ELR (cell line): ENCODE measurements around the gene TCP11.

ENCODE experiments used
- DNase-seq: peaks from one replicate; pipeline ENCODE4 v3.0.0-alpha.2; 2015; ENCODE audit warnings: low read depth

TCP11 gene

GRCh38 chr6:35092362-35093117 is 48.6 kb downstream of the TCP11 start:
- peak; percentile 89 for DNase-seq

- DNase-seq = peak; percentile 30
These were observed 49.6 kb downstream of the TCP11 start for GRCh38 chr6:35091346-35092083.

DNA sequence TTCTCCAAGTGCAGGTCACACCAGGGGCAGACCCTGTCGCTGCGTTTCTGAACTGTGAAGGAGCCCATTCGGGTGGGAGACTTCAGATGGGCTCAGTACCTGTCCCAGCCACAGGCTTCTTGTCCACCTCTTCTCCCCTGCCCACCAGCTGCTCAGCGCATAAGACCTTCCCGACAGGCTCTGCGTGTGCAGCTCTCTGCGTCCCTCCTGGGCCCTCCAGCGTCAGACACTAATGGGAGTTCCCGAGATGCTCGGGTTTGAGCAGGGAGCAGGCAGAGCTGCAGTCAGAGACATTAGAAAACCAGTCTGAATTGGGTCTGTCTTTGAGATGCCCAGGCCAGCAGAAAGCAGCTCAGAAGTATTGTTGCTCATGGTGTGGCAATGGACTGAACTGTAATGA is 50.4 kb downstream of the TCP11 start:
- no peak for DNase-seq

- DNase-seq = peak; percentile 50
These were observed 51.1 kb downstream of the TCP11 start for GRCh38 chr6:35089935-35090505.

GRCh38 chr6:35089216-35089934 is 51.8 kb downstream of the TCP11 start:
- no peak for DNase-seq

DNA sequence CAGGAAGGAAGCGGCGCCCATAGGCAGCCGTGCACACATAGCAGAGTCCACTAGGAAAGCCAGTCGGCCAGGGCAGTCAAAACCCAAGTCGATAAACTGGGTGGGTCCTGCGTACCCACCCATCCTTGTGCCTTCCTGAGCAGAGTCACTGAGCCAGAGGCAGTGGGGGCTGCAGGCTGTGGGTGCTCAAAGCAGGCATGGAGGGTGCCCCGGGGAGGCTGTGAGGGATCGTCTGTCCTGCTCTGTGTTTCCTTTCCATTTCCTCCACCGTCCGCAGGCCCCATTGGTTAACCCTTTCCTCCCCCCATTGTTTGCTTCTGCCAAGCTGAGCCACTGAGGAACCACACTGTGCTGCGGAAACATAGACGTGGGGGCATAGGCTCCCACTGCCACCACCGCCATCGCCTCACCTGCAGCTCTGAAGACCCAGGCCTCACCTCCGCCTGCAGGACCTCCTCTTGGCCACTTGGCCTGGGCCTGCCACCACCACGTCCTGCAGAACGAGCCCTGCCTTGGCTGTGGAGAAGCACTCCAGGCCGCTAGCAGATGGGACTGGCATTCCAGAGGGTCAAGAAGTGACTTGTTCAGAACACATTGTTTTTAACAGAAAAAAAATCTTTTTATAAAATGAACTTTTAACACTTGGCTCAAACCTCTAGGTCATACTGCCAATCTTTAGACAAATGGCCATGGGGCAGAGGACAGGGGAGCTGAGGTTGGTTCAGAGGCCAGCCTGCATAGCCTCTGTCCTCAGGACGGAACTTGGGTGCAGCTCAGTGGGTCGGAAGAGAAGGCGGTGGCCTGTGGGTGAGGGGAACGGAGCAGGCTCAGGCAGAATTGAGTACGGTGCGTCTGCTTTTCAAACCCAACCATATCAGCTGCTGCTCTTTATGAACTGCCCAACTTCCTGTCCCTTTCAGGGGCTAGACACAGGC is 52.6 kb downstream of the TCP11 start:
- no peak for DNase-seq

DNA sequence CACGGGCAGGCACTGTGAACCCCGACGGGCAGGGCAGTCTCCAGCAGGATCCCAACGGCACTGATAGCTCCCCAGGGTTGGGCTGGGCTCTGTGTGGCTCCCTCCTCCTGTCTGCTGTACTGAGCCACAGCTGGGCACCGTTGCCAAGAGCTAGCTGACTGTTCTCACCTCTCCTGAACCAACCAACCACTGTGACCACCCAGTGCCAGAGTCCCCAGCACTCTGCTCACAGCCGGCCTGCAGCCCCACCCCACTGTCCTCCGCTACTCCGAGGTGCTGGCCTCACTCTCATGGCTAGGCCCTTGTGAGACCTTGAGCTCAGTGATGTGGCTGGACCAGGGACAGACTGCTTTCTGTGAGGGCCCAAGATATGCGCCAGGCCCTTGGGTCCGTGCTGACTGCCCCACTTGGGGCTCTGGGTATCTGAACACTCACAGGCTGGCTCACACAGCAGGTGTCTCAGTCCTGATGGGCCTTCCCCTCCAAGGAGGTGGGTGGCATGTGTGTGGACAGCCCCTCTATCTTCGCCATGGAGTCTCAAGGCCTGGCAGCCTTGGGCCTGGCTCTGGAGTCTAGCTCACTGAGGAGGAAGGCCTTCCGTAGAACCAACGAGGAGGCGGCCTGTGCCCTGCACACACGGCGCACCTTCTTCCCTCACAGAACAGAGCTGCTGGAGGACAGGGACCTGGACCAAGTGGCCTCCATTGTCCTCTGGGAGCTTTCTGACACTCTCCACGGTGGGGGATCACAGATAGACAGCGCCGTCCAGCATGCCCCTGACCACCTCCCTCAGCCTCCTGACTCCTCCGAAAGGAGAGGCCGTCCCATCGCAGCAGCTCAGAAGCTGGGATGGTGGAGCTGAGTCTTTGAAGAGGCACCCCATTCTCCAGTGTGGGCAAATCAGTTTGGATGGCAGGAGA is 53.5 kb downstream of the TCP11 start:
- DNase-seq = no peak

DNA sequence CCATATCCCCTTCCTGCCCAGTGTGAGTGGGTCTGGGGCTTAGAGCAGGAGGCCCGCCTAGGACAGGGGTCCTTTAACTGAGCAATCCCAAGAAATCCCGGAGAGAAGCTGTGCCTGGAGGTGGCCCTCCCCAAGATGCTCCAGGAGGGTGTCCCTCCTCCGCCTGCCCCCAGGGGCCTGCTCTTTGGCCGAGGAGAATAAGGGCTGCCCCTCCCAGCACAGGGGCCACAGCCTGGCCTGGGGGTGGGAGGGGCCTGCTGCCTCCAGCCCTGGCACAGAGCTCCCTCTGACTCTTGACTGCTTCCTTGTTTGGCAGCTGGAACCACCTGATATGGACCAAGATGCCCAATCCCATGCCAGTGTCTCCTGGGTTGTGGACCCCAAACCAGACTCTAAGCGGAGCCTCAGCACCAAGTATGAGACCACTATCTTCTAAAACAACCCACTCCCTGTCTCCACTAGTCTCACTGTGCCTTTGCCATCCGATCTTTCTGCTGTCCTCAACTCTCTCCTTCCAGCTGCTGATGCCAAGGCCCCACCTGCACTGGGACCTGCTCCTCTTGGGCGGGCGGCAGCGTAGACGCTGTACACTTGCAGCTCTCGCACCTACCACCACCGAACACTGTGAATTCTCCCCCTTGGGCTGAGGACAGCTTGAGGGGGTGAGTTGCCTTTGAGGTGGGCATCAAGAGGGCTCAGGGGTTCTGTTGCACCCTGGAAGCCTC is 54.3 kb downstream of the TCP11 start:
- no peak for DNase-seq

DNA sequence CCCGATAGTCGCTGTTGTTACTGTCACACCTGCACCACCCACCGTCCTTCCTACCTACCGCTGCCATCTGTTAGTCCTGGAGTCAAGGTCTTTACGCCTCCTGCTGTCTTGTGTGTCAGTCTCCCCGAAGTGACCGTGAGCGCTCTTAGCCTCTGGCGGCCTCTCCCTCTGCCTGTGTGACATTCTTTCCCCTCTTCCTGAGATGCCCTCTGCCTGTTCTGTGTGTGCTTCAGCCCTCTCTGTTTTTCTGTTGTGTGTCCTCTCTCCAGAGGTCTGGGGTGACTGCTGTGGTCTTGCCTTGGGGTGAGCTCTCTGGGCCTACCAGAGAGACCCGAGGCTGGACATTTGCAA is 54.9 kb downstream of the TCP11 start:
- DNase-seq = no peak

GRCh38 chr6:35085359-35086281 is 55.5 kb downstream of the TCP11 start:
- no peak for DNase-seq

- no peak for DNase-seq
These were observed 56.5 kb downstream of the TCP11 start for GRCh38 chr6:35084511-35085203.

DNA sequence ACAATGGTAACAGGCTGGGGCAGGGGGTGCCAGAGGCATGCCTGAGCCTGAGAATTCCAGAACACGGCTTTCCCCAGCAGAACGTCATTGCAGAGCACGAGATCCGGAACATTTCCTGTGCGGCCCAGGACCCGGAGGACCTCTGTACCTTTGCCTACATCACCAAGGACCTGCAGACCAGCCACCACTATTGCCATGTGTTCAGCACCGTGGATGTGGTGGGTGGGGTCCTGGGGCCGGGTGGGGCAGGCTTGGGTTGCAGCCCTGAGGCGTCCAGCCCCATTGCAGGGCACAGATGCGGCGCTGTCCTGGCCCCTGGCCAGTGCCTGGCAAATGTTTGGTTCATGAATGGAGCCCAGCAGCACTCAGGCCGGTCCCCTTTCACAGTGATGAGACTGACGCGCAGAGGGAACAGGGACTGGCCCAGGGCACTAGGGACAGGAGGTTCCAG is 57.1 kb downstream of the TCP11 start:
- DNase-seq = no peak

GRCh38 chr6:35083507-35083906 is 57.6 kb downstream of the TCP11 start:
- DNase-seq = no peak

GRCh38 chr6:35082733-35083403 is 58.3 kb downstream of the TCP11 start:
- DNase-seq = no peak

GRCh38 chr6:35082046-35082732 is 59.0 kb downstream of the TCP11 start:
- no peak for DNase-seq

GRCh38 chr6:35081426-35081851 is 59.7 kb downstream of the TCP11 start:
- DNase-seq = peak; percentile 11
